HCT116 (cell line): ENCODE measurements around the gene TVP23A. TPM values are rescaled to one million over a fixed set of nuclear protein-coding genes. Genes with fewer than 3 reads are reported as not detected.

Source experiments
- ATAC-seq: fragments of 200-7000 bp; cut with Tn5 transposase; 2 replicates; pipeline ENCODE4 v1.9.1; 2020; ENCODE audit warnings: mild to moderate bottlenecking, moderate library complexity
- BruUV-seq: library from RNA; stranded (reverse); fragments of 400-500 nt; replicated peaks from 2 replicates; lab custom pipeline; 2021; lab: Mats Ljungman, UMichigan
- CTCF ChIA-PET: fragments of 300-600 bp; sonication (Branson Sonifier 250); formaldehyde crosslinking; loops from one replicate; lab custom pipeline; 2021; ENCODE audit warnings: antibody characterized with exemption; lab: Charles Lee
- POLR2A ChIA-PET: fragments of 300-600, 350-600 bp; sonication (Branson Sonifier 250); formaldehyde crosslinking; loops from one replicate; lab custom pipeline; 2021; ENCODE audit warnings: antibody characterized with exemption; lab: Charles Lee
- RAD21 ChIA-PET, 2 experiments: fragments of 300-600 bp; sonication (Branson Sonifier 250); formaldehyde crosslinking; loops; one replicate each; lab custom pipeline; 2023; ENCODE audit warnings: low total read pairs in 2 of 2; ENCODE audit not compliant: uncharacterized antibody in 2 of 2, unreplicated experiment in 2 of 2, low non-redundant PET in 1 of 2; lab: Charles Lee
- DNase-seq: peaks from one replicate; pipeline ENCODE4 v3.0.0-alpha.2; 2010; ENCODE audit warnings: low read depth, low spot score
- H2AFZ ChIP-seq: fragments of 200-600 bp; shearing (Covaris generic), sonication (generic); 2 replicates; pipeline ENCODE4 v1.6.1; 2017; ENCODE audit warnings: low read depth, mixed run types, mixed read lengths, antibody characterized with exemption, low read length; ENCODE audit not compliant: poor library complexity, severe bottlenecking
- H3K27ac ChIP-seq: 2 replicates; pipeline ENCODE4 v1.5.1; 2012; ENCODE audit warnings: low read depth, low read length
- H3K27me3 ChIP-seq: fragments of 200-600 bp; sonication (generic); 2 replicates; pipeline ENCODE4 v1.6.1; 2016; ENCODE audit warnings: mixed run types, low read length, mixed read lengths; ENCODE audit not compliant: insufficient read depth
- H3K36me3 ChIP-seq, 2 experiments: fragments of 200-500 bp in 1 of 2; fragments of 200-600 bp in 1 of 2; sonication (Bioruptor generic) in 1 of 2; sonication (generic) in 1 of 2; 2 replicates each; pipeline versions ENCODE4 v1.5.1 to v1.6.1; 2014 to 2016; ENCODE audit warnings: low read length in 2 of 2, inconsistent platforms in 1 of 2, mixed read lengths in 1 of 2, mixed run types in 1 of 2; ENCODE audit not compliant: insufficient read depth in 2 of 2, control insufficient read depth in 1 of 2
- H3K4me1 ChIP-seq, 2 experiments: fragments of 200-600 bp in 1 of 2; sonication (generic) in 1 of 2; 2 replicates each; pipeline versions ENCODE4 v1.5.1 to v1.6.1; 2012 to 2017; ENCODE audit warnings: low read length in 2 of 2, inconsistent platforms in 1 of 2, mild to moderate bottlenecking in 1 of 2, mixed read lengths in 1 of 2, mixed run types in 1 of 2, moderate library complexity in 1 of 2; ENCODE audit not compliant: insufficient read depth in 2 of 2, control insufficient read depth in 1 of 2
- H3K4me2 ChIP-seq: fragments of 200-600 bp; sonication (generic); 2 replicates; pipeline ENCODE4 v1.6.1; 2017; ENCODE audit warnings: mixed run types, low read length, mixed read lengths
- H3K4me3 ChIP-seq, 2 experiments: fragments of 200-600 bp in 1 of 2; sonication (generic) in 1 of 2; replicated peaks in 1 of 2; 2 replicates each; pipeline ENCODE4 v1.5.1; 2011 to 2016; ENCODE audit warnings: low read length in 2 of 2, control low read depth in 1 of 2, low read depth in 1 of 2, mild to moderate bottlenecking in 1 of 2, mixed read lengths in 1 of 2, mixed run types in 1 of 2
- H3K79me2 ChIP-seq: fragments of 200-600 bp; sonication (generic); 2 replicates; pipeline ENCODE4 v1.6.1; 2017; ENCODE audit warnings: mild to moderate bottlenecking, mixed run types, low read length, moderate library complexity, mixed read lengths; ENCODE audit not compliant: insufficient read depth
- H3K9ac ChIP-seq: fragments of 200-600 bp; sonication (generic); 2 replicates; pipeline ENCODE4 v1.6.1; 2016; ENCODE audit warnings: low read length, mixed read lengths
- H3K9me2 ChIP-seq: fragments of 200-600 bp; sonication (generic), shearing (Covaris generic); 2 replicates; pipeline ENCODE4 v1.6.1; 2017; ENCODE audit warnings: mixed run types, mild to moderate bottlenecking, moderate library complexity; ENCODE audit not compliant: insufficient read depth
- H3K9me3 ChIP-seq, 2 experiments: fragments of 200-500 bp in 1 of 2; fragments of 200-600 bp in 1 of 2; sonication (Bioruptor generic) in 1 of 2; sonication (generic) in 1 of 2; 2 replicates each; pipeline ENCODE4 v1.6.1; 2014 to 2017; ENCODE audit warnings: low read length in 2 of 2, mixed read lengths in 2 of 2, inconsistent platforms in 1 of 2, low read depth in 1 of 2, mild to moderate bottlenecking in 1 of 2, mixed run types in 1 of 2, moderate library complexity in 1 of 2; ENCODE audit not compliant: control insufficient read depth in 1 of 2, insufficient read depth in 1 of 2
- H4K20me1 ChIP-seq: fragments of 200-600 bp; sonication (generic), shearing (Covaris generic); 2 replicates; pipeline ENCODE4 v1.6.1; 2017; ENCODE audit warnings: mixed run types, mild to moderate bottlenecking, moderate library complexity; ENCODE audit not compliant: insufficient read depth
- EGR1 ChIP-seq: IDR thresholded peaks from 2 replicates; pipeline ENCODE4 v1.6.1; 2012; ENCODE audit warnings: low read depth
- EZH2phosphoT487 ChIP-seq: fragments of 200-600 bp; IDR thresholded peaks from 2 replicates; pipeline ENCODE4 v1.6.1; 2018; ENCODE audit warnings: antibody characterized with exemption, borderline replicate concordance
- JUND ChIP-seq: IDR thresholded peaks from 2 replicates; pipeline ENCODE4 v1.6.1; 2012
- POLR2AphosphoS5 ChIP-seq: IDR thresholded peaks from 2 replicates; pipeline ENCODE4 v1.6.1; 2011; ENCODE audit warnings: mild to moderate bottlenecking, low read depth, low read length, moderate library complexity
- SIN3A ChIP-seq: IDR thresholded peaks from 2 replicates; pipeline ENCODE4 v1.6.1; 2012; ENCODE audit warnings: low read depth
- YY1 ChIP-seq: IDR thresholded peaks from 2 replicates; pipeline ENCODE4 v1.6.1; 2011; ENCODE audit warnings: low read length, low read depth, moderate library complexity, mild to moderate bottlenecking; ENCODE audit not compliant: insufficient replicate concordance; ENCODE audit errors: extremely low read depth
- ZNF274 ChIP-seq: fragments of 200-500 bp; sonication (Bioruptor generic); IDR thresholded peaks from 2 replicates; pipeline ENCODE4 v1.6.1; 2014; ENCODE audit warnings: mild to moderate bottlenecking, low read depth, low read length, inconsistent platforms
- intact Hi-C: fragments of 100-400 bp; cut with micrococcal nuclease; formaldehyde crosslinking; loops from 2 replicates; pipeline ENCODE4 v1.10.0; 2022
- total RNA-seq: library from RNA; stranded (reverse); gene quantifications from one replicate; pipeline ENCODE4 v1.2.1, GENCODE V29; 2021; ENCODE audit not compliant: unreplicated experiment
- TF ChIP-seq, protein P1 (sequence below): IDR thresholded peaks from 2 replicates; pipeline ENCODE4 v1.6.1; 2011; ENCODE audit warnings: mild to moderate bottlenecking, low read length, moderate library complexity; ENCODE audit not compliant: insufficient replicate concordance; ENCODE audit errors: extremely low read depth

TVP23A gene
- total RNA-seq, 1 experiment from 2014 or later, result not detected

- Histone ChIP-seq H3K79me2 (no peaks in the 10 kb centered on the region), H3K4me2 (no peak overlapping the region), H3K27ac (no peak overlapping the region), H3K36me3 (no peaks in the 10 kb centered on the region), H2AFZ (no peak overlapping the region), H3K27me3 (peaks cover 3% of the 10 kb centered on the region), H3K4me1 (no peaks in the 10 kb centered on the region), H3K9me3 (no peaks in the 10 kb centered on the region), H3K9ac (no peak overlapping the region), H4K20me1 (no peaks in the 10 kb centered on the region), H3K9me2 (no peaks in the 10 kb centered on the region), H3K4me3 (no peak overlapping the region)
- no TSS peak for BruUV-seq
- DNase-seq (no peak), ATAC-seq (no peak)
- POLR2A ChIA-PET, result no interaction called here
- intact Hi-C loops, result no loop called here
- CTCF ChIA-PET, result no interaction called here
- RAD21 ChIA-PET, result no interaction called here
- TF ChIP-seq JUND, result no peak
Measured at GRCh38 chr16:10850478-10850850, 31.9 kb upstream of the TVP23A start.

DNA sequence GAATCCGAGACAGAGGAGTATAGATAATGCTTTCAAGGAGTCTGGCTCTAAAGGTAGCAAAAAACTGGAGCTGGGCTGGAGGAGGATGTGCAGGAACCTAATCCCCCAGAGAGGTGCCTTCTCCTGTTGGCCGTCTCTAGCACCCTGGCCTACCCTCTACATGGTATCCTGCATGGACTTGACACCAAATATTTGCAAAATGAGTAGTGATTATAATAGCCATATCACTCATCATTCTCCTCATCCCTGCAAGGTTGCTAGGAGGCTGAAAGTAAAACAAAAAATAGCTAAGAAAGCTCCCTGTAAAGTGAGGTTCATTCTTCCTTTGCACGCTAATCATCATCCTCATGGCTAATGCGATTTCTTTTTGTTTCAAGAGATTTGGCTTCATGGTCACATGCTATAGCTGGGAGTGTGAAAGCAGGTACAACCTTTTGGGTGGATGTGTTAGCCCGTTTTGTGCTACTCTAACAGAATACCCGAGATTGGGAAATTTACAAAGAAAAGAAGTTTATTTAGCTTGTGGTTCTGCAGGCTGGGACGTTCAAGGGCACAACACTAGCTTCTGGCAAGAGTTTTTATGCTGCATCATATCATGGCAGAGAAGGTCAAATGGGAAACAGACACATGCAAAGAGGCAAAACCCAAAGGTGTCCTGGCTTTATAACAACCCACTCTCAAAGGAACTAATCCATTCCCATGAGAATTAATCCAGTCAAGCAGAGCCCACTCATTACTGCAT is 31.3 kb upstream of the TVP23A start:
- Histone ChIP-seq H3K79me2 (no peaks in the 10 kb centered on the region), H2AFZ (no peak overlapping the region), H4K20me1 (no peaks in the 10 kb centered on the region), H3K4me1 (no peaks in the 10 kb centered on the region), H3K9me2 (no peaks in the 10 kb centered on the region), H3K9me3 (no peaks in the 10 kb centered on the region), H3K9ac (no peak overlapping the region), H3K36me3 (no peaks in the 10 kb centered on the region), H3K4me2 (no peak overlapping the region), H3K27ac (no peak overlapping the region), H3K27me3 (peaks cover 3% of the 10 kb centered on the region), H3K4me3 (no peak overlapping the region)
- POLR2A ChIA-PET, result no interaction called here
- no TSS peak for BruUV-seq
- ATAC-seq (no peak), DNase-seq (no peak)
- CTCF ChIA-PET, result no interaction called here
- TF ChIP-seq, protein P1, sequence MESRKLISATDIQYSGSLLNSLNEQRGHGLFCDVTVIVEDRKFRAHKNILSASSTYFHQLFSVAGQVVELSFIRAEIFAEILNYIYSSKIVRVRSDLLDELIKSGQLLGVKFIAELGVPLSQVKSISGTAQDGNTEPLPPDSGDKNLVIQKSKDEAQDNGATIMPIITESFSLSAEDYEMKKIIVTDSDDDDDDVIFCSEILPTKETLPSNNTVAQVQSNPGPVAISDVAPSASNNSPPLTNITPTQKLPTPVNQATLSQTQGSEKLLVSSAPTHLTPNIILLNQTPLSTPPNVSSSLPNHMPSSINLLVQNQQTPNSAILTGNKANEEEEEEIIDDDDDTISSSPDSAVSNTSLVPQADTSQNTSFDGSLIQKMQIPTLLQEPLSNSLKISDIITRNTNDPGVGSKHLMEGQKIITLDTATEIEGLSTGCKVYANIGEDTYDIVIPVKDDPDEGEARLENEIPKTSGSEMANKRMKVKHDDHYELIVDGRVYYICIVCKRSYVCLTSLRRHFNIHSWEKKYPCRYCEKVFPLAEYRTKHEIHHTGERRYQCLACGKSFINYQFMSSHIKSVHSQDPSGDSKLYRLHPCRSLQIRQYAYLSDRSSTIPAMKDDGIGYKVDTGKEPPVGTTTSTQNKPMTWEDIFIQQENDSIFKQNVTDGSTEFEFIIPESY, result no peak
- TF ChIP-seq EGR1 (no peak), YY1 (no peak), EZH2phosphoT487 (no peak), POLR2AphosphoS5 (no peak), ZNF274 (no peak), SIN3A (no peak)
- intact Hi-C loops, result no loop called here
- RAD21 ChIA-PET, result no interaction called here
